ENCODE measurements around the gene PPP1R1A.

GRCh38 chr12:54593725-54594124, 5.3 kb upstream of the PPP1R1A start:
- TF ChIP-seq CTCF (IDR thresholded peaks at IDR 0.05) (no peak), POLR2A (IDR thresholded peaks at IDR 0.05) (no peak)
